ENCODE measurements around the gene IL1RAPL1. TPM values are rescaled to one million over a fixed set of nuclear protein-coding genes. Genes with fewer than 3 reads are reported as not detected.
A peak's percentile ranks its signal among the peaks of the same experiment; 100 is the strongest.
"Not testable (repeated sequence)": the region's sequence is repeated elsewhere in the genome, so short reads cannot be mapped to it uniquely, and the experiment has no call there.

The IL1RAPL1 gene
- total RNA-seq, 1 donor from 2014 or later = 0.16 TPM

GRCh38 chrX:28773807-28774206 lies 186.6 kb downstream of the IL1RAPL1 start:
- Histone ChIP-seq H4K20me1 (ENCODE audit: insufficient read depth, low read length) (no peaks in the 10 kb centered on the region), H3K27ac (ENCODE audit: low read depth, low read length) (no peak overlapping the region), H3K79me2 (ENCODE audit: insufficient read depth, low read length) (no peaks in the 10 kb centered on the region), H2AFZ (ENCODE audit: low read depth, low read length) (no peak overlapping the region), H3K9ac (ENCODE audit: low read length) (no peak overlapping the region), H3K4me3 (ENCODE audit: insufficient read depth, low read depth, low read length) (no peak overlapping the region), H3K27me3 (ENCODE audit: insufficient read depth, low read length) (no peaks in the 10 kb centered on the region), H3K36me3 (ENCODE audit: insufficient read depth, low read length) (no peaks in the 10 kb centered on the region), H3K9me3 (ENCODE audit: insufficient read depth, low read depth, low read length) (no peaks in the 10 kb centered on the region), H3K4me1 (ENCODE audit: insufficient read depth, low read length) (no peaks in the 10 kb centered on the region), H3K4me2 (ENCODE audit: low read length) (no peak overlapping the region)
- no peak for DNase-seq (ENCODE audit: low read depth)
- no peak for TF ChIP-seq EZH2 (IDR thresholded peaks at IDR 0.05; ENCODE audit: insufficient read depth, low read length)
- TF ChIP-seq, protein P1, sequence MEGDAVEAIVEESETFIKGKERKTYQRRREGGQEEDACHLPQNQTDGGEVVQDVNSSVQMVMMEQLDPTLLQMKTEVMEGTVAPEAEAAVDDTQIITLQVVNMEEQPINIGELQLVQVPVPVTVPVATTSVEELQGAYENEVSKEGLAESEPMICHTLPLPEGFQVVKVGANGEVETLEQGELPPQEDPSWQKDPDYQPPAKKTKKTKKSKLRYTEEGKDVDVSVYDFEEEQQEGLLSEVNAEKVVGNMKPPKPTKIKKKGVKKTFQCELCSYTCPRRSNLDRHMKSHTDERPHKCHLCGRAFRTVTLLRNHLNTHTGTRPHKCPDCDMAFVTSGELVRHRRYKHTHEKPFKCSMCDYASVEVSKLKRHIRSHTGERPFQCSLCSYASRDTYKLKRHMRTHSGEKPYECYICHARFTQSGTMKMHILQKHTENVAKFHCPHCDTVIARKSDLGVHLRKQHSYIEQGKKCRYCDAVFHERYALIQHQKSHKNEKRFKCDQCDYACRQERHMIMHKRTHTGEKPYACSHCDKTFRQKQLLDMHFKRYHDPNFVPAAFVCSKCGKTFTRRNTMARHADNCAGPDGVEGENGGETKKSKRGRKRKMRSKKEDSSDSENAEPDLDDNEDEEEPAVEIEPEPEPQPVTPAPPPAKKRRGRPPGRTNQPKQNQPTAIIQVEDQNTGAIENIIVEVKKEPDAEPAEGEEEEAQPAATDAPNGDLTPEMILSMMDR (IDR thresholded peaks at IDR 0.05; ENCODE audit: insufficient read depth, low read depth, low read length) = no peak
- peak; percentile 62 for FAIRE-seq
- no peaks in the 10 kb centered on the region for H3K9me3 Mint-ChIP-seq (ENCODE audit: unreplicated experiment)
- no peaks in the 10 kb centered on the region for H3K27me3 Mint-ChIP-seq (ENCODE audit: low read depth, unreplicated experiment)
- no peaks in the 10 kb centered on the region for H3K36me3 Mint-ChIP-seq (ENCODE audit: low read depth, unreplicated experiment)
- H3K27ac Mint-ChIP-seq (ENCODE audit: unreplicated experiment) = no peak overlapping the region
- H3K4me3 Mint-ChIP-seq (ENCODE audit: unreplicated experiment) = no peak overlapping the region
- no peaks in the 10 kb centered on the region for H3K4me1 Mint-ChIP-seq (ENCODE audit: low read depth, unreplicated experiment)

DNA sequence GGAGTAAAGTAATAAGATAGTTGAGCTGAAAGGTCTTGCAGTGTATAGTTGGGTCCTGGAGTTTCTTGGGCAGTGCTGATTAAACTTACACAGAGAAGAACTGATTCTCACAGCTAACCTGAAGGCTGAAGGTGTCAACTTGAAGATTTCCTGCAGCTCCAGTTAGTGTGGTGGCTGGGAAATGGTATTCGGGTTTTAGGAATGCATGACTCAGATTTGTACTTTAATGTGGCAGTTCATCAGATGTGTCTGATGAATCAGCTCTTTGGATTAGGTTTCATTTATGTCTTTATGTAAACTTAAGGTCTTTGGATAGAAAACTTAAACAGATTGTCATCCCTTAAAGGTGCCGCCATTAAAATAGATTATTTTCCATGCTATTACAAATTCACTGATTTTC lies 200.0 kb downstream of the IL1RAPL1 start:
- Histone ChIP-seq H4K20me1 (ENCODE audit: insufficient read depth, low read length) (no peaks in the 10 kb centered on the region), H3K4me3 (ENCODE audit: insufficient read depth, low read depth, low read length) (no peak overlapping the region), H3K4me2 (ENCODE audit: low read length) (no peak overlapping the region), H3K36me3 (ENCODE audit: insufficient read depth, low read length) (no peaks in the 10 kb centered on the region), H3K9ac (ENCODE audit: low read length) (no peak overlapping the region), H3K27ac (ENCODE audit: low read depth, low read length) (no peak overlapping the region), H3K27me3 (ENCODE audit: insufficient read depth, low read length) (no peaks in the 10 kb centered on the region), H3K9me3 (ENCODE audit: insufficient read depth, low read depth, low read length) (no peaks in the 10 kb centered on the region), H3K79me2 (ENCODE audit: insufficient read depth, low read length) (no peaks in the 10 kb centered on the region), H3K4me1 (ENCODE audit: insufficient read depth, low read length) (no peaks in the 10 kb centered on the region), H2AFZ (ENCODE audit: low read depth, low read length) (no peak overlapping the region)
- Mint-ChIP-seq H3K36me3 (ENCODE audit: low read depth, unreplicated experiment) (no peaks in the 10 kb centered on the region), H3K27ac (ENCODE audit: unreplicated experiment) (no peak overlapping the region), H3K4me1 (ENCODE audit: low read depth, unreplicated experiment) (no peaks in the 10 kb centered on the region), H3K4me3 (ENCODE audit: unreplicated experiment) (no peak overlapping the region), H3K9me3 (ENCODE audit: unreplicated experiment) (no peaks in the 10 kb centered on the region), H3K27me3 (ENCODE audit: low read depth, unreplicated experiment) (no peaks in the 10 kb centered on the region)
- DNase-seq (ENCODE audit: low read depth) (peak; percentile 83), FAIRE-seq (peak; percentile 93)
- TF ChIP-seq EZH2 (IDR thresholded peaks at IDR 0.05; ENCODE audit: insufficient read depth, low read length) = no peak
- TF ChIP-seq, protein P1 (IDR thresholded peaks at IDR 0.05; ENCODE audit: insufficient read depth, low read depth, low read length) = no peak

GRCh38 chrX:28800671-28801070 lies 213.4 kb downstream of the IL1RAPL1 start:
- H3K36me3 ChIP-seq (ENCODE audit: insufficient read depth, low read length); H2AFZ ChIP-seq (ENCODE audit: low read depth, low read length); H3K9me3 Mint-ChIP-seq (ENCODE audit: unreplicated experiment); H3K4me1 Mint-ChIP-seq (ENCODE audit: low read depth, unreplicated experiment); H3K9me3 ChIP-seq (ENCODE audit: insufficient read depth, low read depth, low read length); H3K4me3 Mint-ChIP-seq (ENCODE audit: unreplicated experiment); H4K20me1 ChIP-seq (ENCODE audit: insufficient read depth, low read length); H3K27ac ChIP-seq (ENCODE audit: low read depth, low read length); H3K4me3 ChIP-seq (ENCODE audit: insufficient read depth, low read depth, low read length); H3K27me3 Mint-ChIP-seq (ENCODE audit: low read depth, unreplicated experiment); H3K27ac Mint-ChIP-seq (ENCODE audit: unreplicated experiment); FAIRE-seq; DNase-seq (ENCODE audit: low read depth); H3K36me3 Mint-ChIP-seq (ENCODE audit: low read depth, unreplicated experiment); H3K4me1 ChIP-seq (ENCODE audit: insufficient read depth, low read length); H3K79me2 ChIP-seq (ENCODE audit: insufficient read depth, low read length); H3K27me3 ChIP-seq (ENCODE audit: insufficient read depth, low read length); H3K9ac ChIP-seq (ENCODE audit: low read length); H3K4me2 ChIP-seq (ENCODE audit: low read length): not testable (repeated sequence)
